Measurements from ENCODE around the gene CPVL. TPM values are rescaled to one million over a fixed set of nuclear protein-coding genes. Genes with fewer than 3 reads are reported as not detected.

Gene CPVL
- total RNA-seq, 2 donors from 2014 or later: 4.7 to 48.3 TPM

GRCh38 chr7:28983396-28984190 lies 162.7 kb downstream of the CPVL start:
- Histone ChIP-seq H3K4me1 (replicated peaks) (no peaks in the 10 kb centered on the region), H3K4me3 (no peak overlapping the region), H3K27ac (no peak overlapping the region), H3K36me3 (no peaks in the 10 kb centered on the region), H3K9me3 (no peaks in the 10 kb centered on the region), H3K27me3 (replicated peaks; ENCODE audit: insufficient read depth) (no peaks in the 10 kb centered on the region)
- TF ChIP-seq CTCF (IDR thresholded peaks at IDR 0.05) (no peak), POLR2A (IDR thresholded peaks at IDR 0.05) (no peak)
- no peak for DNase-seq (ENCODE audit: low spot score)
- 84% methylated on average over 4 of the region's 4 CpGs for WGBS
- intact Hi-C loops (cut with DNase I): no loop called here

GRCh38 chr7:28981161-28981465 lies 165.2 kb downstream of the CPVL start:
- H3K27ac ChIP-seq: no peak overlapping the region
- DNase-seq (ENCODE audit: low spot score): no peak
- H3K4me1 ChIP-seq (replicated peaks): no peaks in the 10 kb centered on the region
- 73% methylated on average over 4 of the region's 4 CpGs for WGBS
- H3K9me3 ChIP-seq: no peaks in the 10 kb centered on the region
- intact Hi-C loops (cut with DNase I): no loop called here
- no peak for TF ChIP-seq CTCF (IDR thresholded peaks at IDR 0.05)
- no peak for TF ChIP-seq POLR2A (IDR thresholded peaks at IDR 0.05)
- no peak for TF ChIP-seq POLR2AphosphoS5 (IDR thresholded peaks at IDR 0.05)
- H3K36me3 ChIP-seq: no peaks in the 10 kb centered on the region
- no peak overlapping the region for H3K4me3 ChIP-seq
- H3K27me3 ChIP-seq (replicated peaks; ENCODE audit: insufficient read depth): no peaks in the 10 kb centered on the region

DNA sequence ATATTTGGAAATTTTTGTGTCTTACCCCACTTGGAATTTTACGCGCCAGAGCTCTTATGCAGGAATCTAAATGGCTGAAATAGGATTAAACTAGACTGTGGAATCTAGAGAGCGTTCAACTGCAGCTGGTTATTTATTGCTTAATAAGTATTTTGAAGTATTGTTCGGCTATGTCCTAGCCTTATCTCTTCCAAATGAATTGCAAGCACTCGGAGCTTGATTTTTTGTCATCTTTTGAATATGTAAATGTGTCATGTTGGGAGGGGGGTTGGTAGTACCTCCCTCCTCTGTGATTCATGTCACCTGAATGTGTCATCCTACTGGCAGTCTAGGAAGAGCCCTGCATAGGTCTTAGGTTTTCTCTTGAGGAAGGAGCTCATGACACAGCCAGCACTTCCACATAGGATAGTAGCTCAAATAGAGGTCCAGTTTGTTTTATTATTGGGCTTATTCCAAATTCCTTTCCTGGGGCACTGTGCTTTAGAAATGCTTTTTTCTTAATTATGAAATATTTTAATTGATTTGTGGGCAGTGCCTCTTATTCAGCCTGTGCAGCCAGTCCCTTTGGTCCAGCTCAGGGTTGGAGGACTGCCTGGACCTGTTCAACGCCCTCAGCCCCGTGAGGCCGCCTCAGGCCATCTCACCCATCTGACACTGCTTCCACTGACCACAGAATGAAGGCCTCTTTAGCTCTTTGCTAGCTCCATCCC lies 165.7 kb downstream of the CPVL start:
- Histone ChIP-seq H3K4me1 (replicated peaks) (no peaks in the 10 kb centered on the region), H3K27me3 (replicated peaks; ENCODE audit: insufficient read depth) (no peaks in the 10 kb centered on the region), H3K27ac (no peak overlapping the region), H3K36me3 (no peaks in the 10 kb centered on the region), H3K9me3 (no peaks in the 10 kb centered on the region), H3K4me3 (no peak overlapping the region)
- TF ChIP-seq POLR2A (IDR thresholded peaks at IDR 0.05) (no peak), POLR2AphosphoS5 (IDR thresholded peaks at IDR 0.05) (no peak), CTCF (IDR thresholded peaks at IDR 0.05) (no peak)
- intact Hi-C loops (cut with DNase I): no loop called here
- no peak for DNase-seq (ENCODE audit: low spot score)
- 83% methylated on average over 8 of the region's 8 CpGs for WGBS

GRCh38 chr7:28979776-28980175 lies 166.6 kb downstream of the CPVL start:
- no peak for DNase-seq (ENCODE audit: low spot score)
- WGBS: 93% methylated on average over 3 of the region's 3 CpGs
- Histone ChIP-seq H3K4me3 (no peak overlapping the region), H3K27me3 (replicated peaks; ENCODE audit: insufficient read depth) (no peaks in the 10 kb centered on the region), H3K4me1 (replicated peaks) (no peaks in the 10 kb centered on the region), H3K9me3 (no peaks in the 10 kb centered on the region), H3K36me3 (no peaks in the 10 kb centered on the region), H3K27ac (no peak overlapping the region)
- TF ChIP-seq POLR2A (IDR thresholded peaks at IDR 0.05): no peak
- TF ChIP-seq POLR2AphosphoS5 (IDR thresholded peaks at IDR 0.05): no peak
- TF ChIP-seq CTCF (IDR thresholded peaks at IDR 0.05): no peak
- intact Hi-C loops (cut with DNase I): no loop called here

DNA sequence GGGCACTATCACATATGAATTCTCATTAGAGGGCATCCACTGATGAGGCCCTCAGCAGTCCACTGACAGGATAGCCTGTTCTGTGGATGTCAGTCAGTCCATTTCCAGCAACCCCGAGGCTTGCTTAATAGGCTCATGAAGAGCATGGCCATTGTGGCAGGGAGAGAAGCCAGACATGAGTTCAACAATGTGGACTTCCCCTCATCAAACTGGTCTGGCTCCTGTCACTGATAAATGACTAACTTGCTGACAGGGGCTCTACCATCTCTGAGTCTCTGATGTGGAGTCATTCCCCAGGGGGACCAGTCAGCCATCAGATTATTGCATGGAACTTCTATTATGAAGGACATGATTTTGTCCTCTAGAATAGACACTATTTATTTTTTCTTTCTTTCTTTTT lies 168.5 kb downstream of the CPVL start:
- Histone ChIP-seq H3K4me1 (replicated peaks) (no peaks in the 10 kb centered on the region), H3K36me3 (no peaks in the 10 kb centered on the region), H3K27me3 (replicated peaks; ENCODE audit: insufficient read depth) (no peaks in the 10 kb centered on the region), H3K27ac (no peak overlapping the region), H3K9me3 (no peaks in the 10 kb centered on the region), H3K4me3 (no peak overlapping the region)
- WGBS: 90% methylated on average over 1 of the region's 1 CpG
- no peak for TF ChIP-seq POLR2A (IDR thresholded peaks at IDR 0.05)
- no peak for TF ChIP-seq CTCF (IDR thresholded peaks at IDR 0.05)
- no peak for TF ChIP-seq POLR2AphosphoS5 (IDR thresholded peaks at IDR 0.05)
- DNase-seq (ENCODE audit: low spot score): no peak
- intact Hi-C loops (cut with DNase I): no loop called here

Data from prostate gland (tissue), 2 donors.